Measurements from ENCODE around the gene CDR2L.

DNA sequence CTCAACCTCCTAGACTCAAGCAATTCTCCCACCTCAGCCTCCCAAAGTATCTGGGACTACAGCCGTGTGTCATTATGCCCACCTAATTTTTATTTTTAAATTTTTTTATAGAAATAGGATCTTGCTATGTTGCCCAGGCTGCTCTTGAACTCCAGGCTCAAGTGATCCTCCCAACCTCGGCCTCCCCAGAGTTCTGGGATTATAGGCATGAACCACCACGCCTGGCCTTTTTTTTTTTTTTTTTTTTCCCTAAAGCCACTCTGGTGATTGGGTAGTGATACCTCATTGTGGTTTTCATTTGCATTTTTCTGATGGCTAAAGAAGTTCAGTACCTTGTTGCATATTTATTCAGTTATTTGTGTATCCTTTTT is 1.2 kb upstream of the CDR2L start:
- TF ChIP-seq, protein P1, sequence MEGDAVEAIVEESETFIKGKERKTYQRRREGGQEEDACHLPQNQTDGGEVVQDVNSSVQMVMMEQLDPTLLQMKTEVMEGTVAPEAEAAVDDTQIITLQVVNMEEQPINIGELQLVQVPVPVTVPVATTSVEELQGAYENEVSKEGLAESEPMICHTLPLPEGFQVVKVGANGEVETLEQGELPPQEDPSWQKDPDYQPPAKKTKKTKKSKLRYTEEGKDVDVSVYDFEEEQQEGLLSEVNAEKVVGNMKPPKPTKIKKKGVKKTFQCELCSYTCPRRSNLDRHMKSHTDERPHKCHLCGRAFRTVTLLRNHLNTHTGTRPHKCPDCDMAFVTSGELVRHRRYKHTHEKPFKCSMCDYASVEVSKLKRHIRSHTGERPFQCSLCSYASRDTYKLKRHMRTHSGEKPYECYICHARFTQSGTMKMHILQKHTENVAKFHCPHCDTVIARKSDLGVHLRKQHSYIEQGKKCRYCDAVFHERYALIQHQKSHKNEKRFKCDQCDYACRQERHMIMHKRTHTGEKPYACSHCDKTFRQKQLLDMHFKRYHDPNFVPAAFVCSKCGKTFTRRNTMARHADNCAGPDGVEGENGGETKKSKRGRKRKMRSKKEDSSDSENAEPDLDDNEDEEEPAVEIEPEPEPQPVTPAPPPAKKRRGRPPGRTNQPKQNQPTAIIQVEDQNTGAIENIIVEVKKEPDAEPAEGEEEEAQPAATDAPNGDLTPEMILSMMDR (IDR thresholded peaks at IDR 0.05): no peak
- TF ChIP-seq POLR2A (IDR thresholded peaks at IDR 0.05): no peak
